ENCODE data around the gene KLHL22. TPM values are rescaled to one million over a fixed set of nuclear protein-coding genes. Genes with fewer than 3 reads are reported as not detected.

The KLHL22 gene
- total and polyA plus RNA-seq, 2 of the 13 experiments (the other 11 are each of a cell fraction or from before 2014, with no cell fraction given), result 10.9 to 14.8 TPM

GRCh38 chr22:20528405-20528978 lies 32.9 kb upstream of the KLHL22 start (continued):
- TF ChIP-seq MYC (CRISPR knock-in tag; IDR thresholded peaks at IDR 0.05; ENCODE audit: borderline replicate concordance) (no peak), ZFP62 (CRISPR knock-in tag; IDR thresholded peaks at IDR 0.05) (no peak), NCOA5 (CRISPR knock-in tag; IDR thresholded peaks at IDR 0.05) (no peak)

DNA sequence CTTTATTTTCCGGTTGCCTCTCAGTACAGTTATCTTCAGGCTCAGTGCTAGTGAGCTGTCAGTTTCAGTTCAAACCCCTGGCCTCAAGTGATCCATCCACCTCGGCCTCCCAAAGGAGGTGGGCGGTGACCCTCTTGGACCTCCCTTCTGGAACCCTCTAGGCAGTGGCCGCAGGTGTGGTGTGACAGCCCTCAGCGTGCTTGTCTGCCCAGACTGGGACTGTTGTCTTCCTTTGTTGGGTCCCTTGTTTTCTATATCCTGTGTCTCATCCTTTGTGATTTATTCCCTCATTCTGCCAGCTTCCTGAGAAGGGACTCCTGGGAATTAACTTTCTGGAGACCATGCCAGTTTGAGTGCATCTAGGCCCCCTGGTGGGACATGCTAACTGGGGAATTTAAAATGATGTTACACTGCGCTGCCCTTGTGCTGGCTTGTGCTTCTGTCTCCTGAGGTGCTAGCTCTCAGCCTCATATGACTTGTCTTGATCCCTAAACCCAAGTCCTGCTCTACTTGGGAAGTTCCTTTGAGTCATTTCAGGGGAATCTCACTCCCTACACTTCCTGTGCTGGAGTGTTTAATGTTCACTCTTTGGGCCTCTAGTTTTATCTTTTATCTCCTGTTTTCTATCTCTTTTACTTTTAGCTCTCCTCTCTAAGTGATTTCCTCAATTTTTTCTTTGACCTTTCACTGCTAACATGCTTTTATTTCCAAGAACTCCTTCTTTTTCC lies 31.2 kb upstream of the KLHL22 start:
- intact Hi-C loops (cut with micrococcal nuclease; ENCODE audit: unreplicated experiment) (no loop called here), in situ Hi-C loops (cut with HindIII; ENCODE audit: extremely low pct_ligation_motif_present, low pct_unique_long_range_greater_than_20kb) (no loop called here)
- Histone ChIP-seq H3K9ac (ENCODE audit: insufficient read depth, low read depth, low read length) (no peak overlapping the region), H3K4me2 (ENCODE audit: low read depth, low read length) (no peak overlapping the region), H3K4me3 (replicated peaks in 1 of 3; ENCODE audit: insufficient read depth in 1 of 3, low read depth in 2 of 3, low read length in 3 of 3) (no peak overlapping the region), H3K27me3 (ENCODE audit: control insufficient read depth in 1 of 2, insufficient read depth in 2 of 2, low read length in 2 of 2) (no peaks in the 10 kb centered on the region), H3K9me3 (ENCODE audit: low read length) (no peaks in the 10 kb centered on the region), H3K36me3 (replicated peaks in 1 of 2; ENCODE audit: control insufficient read depth in 1 of 2, insufficient read depth in 2 of 2, low read length in 2 of 2) (peaks cover 12 to 56% of the 10 kb centered on the region in 2 experiments), H3K27ac (ENCODE audit: extremely low read length, insufficient read depth, low read length) (no peak overlapping the region), H4K20me1 (ENCODE audit: insufficient read depth, low read length) (peaks cover 57% of the 10 kb centered on the region), H2AFZ (ENCODE audit: low read length) (no peak overlapping the region), H3K4me1 (ENCODE audit: insufficient read depth, low read length) (peaks cover 58% of the 10 kb centered on the region), H3K79me2 (ENCODE audit: insufficient read depth, low read length) (peaks cover 82% of the 10 kb centered on the region)
- FAIRE-seq (no peak), ATAC-seq (no peak), DNase-seq (ENCODE audit: low spot score) (no peak)
- TF ChIP-seq RARG (CRISPR knock-in tag; IDR thresholded peaks at IDR 0.05; ENCODE audit: low read depth) (no peak), ETV5 (CRISPR knock-in tag; IDR thresholded peaks at IDR 0.05; ENCODE audit: borderline replicate concordance) (no peak), ZNF607 (CRISPR knock-in tag; IDR thresholded peaks at IDR 0.05; ENCODE audit: borderline replicate concordance) (no peak), ZNF224 (CRISPR knock-in tag; IDR thresholded peaks at IDR 0.05) (no peak), ZNF557 (CRISPR knock-in tag; IDR thresholded peaks at IDR 0.05) (no peak), RAD51 (IDR thresholded peaks at IDR 0.05; ENCODE audit: borderline replicate concordance) (no peak), ATF7-NPFF (CRISPR knock-in tag; IDR thresholded peaks at IDR 0.05; ENCODE audit: low read depth) (no peak), ZNF205 (CRISPR knock-in tag; IDR thresholded peaks at IDR 0.05) (no peak), FOXK1 (CRISPR knock-in tag; IDR thresholded peaks at IDR 0.05; ENCODE audit: borderline replicate concordance, low read depth) (no peak)
- TF ChIP-seq, protein P1, sequence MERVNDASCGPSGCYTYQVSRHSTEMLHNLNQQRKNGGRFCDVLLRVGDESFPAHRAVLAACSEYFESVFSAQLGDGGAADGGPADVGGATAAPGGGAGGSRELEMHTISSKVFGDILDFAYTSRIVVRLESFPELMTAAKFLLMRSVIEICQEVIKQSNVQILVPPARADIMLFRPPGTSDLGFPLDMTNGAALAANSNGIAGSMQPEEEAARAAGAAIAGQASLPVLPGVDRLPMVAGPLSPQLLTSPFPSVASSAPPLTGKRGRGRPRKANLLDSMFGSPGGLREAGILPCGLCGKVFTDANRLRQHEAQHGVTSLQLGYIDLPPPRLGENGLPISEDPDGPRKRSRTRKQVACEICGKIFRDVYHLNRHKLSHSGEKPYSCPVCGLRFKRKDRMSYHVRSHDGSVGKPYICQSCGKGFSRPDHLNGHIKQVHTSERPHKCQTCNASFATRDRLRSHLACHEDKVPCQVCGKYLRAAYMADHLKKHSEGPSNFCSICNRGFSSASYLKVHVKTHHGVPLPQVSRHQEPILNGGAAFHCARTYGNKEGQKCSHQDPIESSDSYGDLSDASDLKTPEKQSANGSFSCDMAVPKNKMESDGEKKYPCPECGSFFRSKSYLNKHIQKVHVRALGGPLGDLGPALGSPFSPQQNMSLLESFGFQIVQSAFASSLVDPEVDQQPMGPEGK (CRISPR knock-in tag; IDR thresholded peaks at IDR 0.05), result no peak
- POLR2A ChIA-PET, result interaction anchor here (1.1 kb wide), 1 partner anchor 26 kb away, joined by 3 read pairs; no protein-coding TSS in a partner anchor
- WGBS (ENCODE audit: low lambda C conversion rate), result 97% methylated on average over 6 of the region's 6 CpGs
- CTCF ChIA-PET (ENCODE audit: low intra/inter-chr PET ratio, low total read pairs), result no interaction called here
- no TSS peak for BruUV-seq (replicated peaks)

All from HepG2 (cell line).